Activated CD8-positive, alpha-beta memory T cell treated with anti-CD3 and anti-CD28 coated beads, Interleukin-2, amount 50 U/mL, for 48 hours (primary cell): ENCODE results near the gene CAV1.
A peak's percentile ranks its signal among the peaks of the same experiment; 100 is the strongest.

Source experiments
- DNase-seq: peaks from one replicate; pipeline ENCODE4 v3.0.0-alpha.2; 2020

Gene CAV1

GRCh38 chr7:116505823-116506222 lies 19.0 kb upstream of the CAV1 start:
- DNase-seq = no peak

- no peak for DNase-seq
Observed at GRCh38 chr7:116509982-116510579, 14.8 kb upstream of the CAV1 start.

DNA sequence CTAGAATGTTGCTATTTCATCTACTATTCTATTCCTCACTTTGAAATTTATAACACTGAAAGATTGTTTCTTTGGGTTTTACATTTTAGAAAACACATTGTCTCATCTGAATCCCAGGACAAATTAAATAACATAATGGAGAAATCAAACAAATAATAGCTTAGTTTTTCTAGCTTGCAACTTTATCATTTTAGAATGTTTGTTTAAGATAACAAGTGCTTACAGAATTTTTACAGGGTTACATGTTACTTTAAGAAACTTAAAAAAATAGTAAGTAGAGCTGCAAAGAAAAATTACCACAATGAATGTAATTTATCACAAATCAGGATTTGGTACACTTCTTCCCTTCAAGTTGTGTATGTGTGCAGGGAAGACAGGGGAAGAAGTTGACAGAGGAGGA lies 14.0 kb upstream of the CAV1 start:
- DNase-seq = no peak

GRCh38 chr7:116511552-116512519 lies 13.0 kb upstream of the CAV1 start:
- DNase-seq = no peak

- DNase-seq = no peak
Observed at GRCh38 chr7:116512520-116513188, 12.2 kb upstream of the CAV1 start.

GRCh38 chr7:116515584-116515983 lies 9.3 kb upstream of the CAV1 start:
- DNase-seq = no peak

GRCh38 chr7:116516324-116516723 lies 8.5 kb upstream of the CAV1 start:
- DNase-seq = no peak

DNA sequence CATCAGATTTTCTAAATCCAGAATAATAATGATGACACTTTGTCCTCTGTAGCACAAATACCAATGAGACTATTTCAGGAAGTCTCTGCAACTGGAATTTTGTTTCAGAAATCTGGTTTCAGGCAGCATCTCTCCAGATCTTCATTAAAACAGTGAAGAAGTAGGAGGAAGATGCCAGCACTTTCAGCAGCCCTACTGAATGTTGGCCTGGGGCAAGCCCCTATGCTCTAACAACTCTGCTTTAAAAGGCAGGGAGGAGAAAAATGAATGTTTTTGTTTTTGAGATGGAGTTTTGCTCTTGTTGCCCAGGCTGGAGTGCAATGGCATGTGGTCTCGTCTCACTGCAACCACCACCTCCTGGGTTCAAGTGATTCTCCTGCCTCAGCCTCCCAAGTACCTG lies 7.2 kb upstream of the CAV1 start:
- no peak for DNase-seq

DNA sequence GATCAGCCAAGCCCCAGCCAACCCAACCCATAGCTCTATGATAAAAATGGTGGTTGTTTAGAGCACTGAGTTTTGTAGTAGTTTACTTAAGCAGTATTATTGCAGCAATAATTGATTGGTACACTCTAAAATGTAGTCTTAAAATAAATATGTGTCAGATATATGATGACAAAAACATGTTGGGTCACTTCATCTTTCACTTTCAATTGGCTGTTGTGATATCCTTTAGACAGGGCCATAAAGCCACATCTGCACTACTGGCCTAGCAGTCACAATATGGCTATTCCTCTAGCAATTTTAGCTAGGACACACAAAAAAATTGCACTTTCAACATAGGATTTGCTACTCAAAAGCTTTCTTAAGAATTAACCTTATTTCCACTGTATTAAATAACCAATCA lies 5.9 kb upstream of the CAV1 start:
- DNase-seq = no peak

GRCh38 chr7:116521046-116521664 lies 3.7 kb upstream of the CAV1 start:
- no peak for DNase-seq

DNA sequence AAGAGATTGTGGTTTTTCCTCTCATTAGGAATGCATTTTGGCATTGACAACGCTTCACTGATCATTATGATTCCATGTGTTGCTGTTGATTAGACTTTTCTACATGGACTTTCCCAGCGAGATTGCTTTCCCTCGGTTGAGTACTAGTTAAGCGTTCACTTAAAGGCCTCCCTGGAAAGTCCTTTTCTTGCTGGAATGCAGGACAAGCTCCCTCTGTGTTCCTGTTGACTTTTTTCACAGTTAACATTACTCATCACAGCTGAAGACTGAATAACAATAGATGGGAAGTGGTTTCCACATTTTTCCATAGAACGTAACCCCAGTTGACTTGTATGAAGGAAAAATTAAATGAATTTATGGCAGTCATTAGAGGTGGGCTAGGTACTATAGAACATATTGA lies 2.6 kb upstream of the CAV1 start:
- DNase-seq = no peak

DNA sequence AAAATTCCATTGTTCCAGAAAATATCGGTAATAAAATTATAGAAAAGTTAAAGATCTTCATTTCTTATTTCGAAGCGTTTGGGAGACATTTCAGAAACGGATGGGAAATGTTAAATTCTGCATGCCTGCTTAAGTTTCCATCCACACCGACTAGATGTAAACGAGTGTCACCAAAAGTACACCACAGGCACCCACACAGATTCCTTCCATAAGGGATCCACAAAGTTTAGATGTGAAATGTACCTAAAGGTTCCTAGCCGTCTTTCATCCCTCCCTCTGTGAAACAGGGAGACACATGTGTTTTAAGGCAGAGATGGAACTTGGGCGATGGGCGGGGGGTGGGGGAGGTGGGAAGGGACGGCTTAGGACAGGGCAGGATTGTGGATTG lies 621 bp upstream of the CAV1 start:
- no peak for DNase-seq

DNA sequence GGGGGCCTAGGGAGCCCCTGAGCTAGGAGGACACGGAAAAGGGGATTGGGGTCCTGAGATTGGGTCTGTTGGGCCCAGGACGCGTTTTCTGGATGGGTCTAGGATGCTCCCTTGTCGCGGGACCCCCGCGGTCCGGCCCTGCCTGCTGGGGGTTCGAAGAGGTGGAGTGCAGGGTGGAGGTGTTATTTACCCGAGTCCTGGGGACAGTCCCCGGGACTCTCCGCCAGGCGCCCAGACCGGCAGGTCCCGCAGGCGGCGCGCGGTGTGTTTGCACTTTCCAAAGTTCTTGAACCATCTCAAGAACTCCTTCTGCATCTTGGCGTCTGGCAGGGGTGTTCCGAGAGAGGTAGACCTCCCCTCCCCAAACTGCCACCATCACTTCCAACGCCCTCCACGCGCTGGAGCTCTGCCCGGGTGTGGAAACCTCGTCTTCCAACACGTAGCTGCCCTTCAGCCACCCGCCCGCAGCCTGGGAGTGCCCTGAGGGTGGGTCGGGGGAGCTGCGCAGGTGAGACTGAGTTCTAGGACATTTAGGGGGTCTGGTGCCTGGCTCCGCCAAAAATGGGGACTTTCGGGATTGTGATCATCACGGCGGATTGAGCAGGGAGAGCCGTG lies 569 bp downstream of the CAV1 start:
- DNase-seq = peak; percentile 69

- peak; percentile 82 for DNase-seq
Observed at GRCh38 chr7:116525913-116526861, 1.4 kb downstream of the CAV1 start.

DNA sequence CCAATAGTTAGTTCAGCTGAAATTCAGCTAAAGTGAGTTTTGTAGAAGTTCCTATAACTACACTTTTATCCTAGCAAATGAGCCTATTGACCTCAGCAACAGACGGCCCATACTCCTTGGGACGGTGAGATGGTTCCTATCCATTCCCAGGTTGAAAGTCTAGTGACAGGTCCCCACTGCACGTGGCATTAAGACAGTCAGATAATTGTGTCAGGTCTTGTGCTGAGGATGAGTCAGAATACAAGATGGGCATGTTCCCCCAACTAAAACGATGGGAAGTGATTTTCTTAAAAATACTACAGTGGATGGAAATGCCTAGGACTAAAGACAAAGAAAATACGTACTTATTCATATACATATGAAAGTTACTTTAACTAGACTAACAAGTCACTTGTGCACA lies 2.1 kb downstream of the CAV1 start:
- no peak for DNase-seq

GRCh38 chr7:116527521-116527920 lies 2.7 kb downstream of the CAV1 start:
- no peak for DNase-seq

DNA sequence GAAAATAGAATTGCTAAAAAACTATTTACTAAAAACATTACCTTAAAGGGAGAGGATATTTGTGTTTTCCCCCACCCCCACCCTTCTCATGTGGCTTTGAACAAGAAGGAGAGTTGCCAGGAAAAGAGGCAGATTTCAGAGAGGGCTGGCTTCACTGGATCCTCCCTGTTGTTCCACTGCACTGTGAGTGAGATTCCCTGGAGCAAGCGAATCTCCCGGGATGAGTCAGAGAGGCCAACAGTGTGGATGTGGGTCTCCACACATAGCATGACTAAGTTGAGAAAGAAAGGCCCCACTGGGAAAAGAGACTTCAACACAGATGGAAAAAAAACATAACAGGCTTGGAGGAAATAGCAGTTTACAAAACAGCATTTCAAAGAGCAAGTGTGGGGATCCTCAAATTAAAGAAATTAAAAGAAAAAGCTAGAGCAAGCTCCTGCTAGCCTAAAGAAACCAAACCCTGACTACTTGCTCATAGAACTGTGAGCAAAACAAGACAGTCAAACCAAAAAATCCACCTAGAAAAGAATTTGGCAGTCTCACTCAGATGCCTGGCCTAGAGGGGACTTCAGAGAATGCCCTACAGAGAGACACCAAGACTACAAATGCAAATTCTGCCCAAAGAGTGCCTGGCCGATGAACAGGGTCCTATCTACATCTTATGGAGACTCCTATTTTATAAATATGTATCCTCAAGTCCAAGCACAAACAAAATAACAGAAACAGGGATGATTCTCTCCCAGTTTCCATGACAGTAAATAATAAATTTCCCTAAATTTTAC lies 3.4 kb downstream of the CAV1 start:
- no peak for DNase-seq

GRCh38 chr7:116529250-116529649 lies 4.4 kb downstream of the CAV1 start:
- DNase-seq = no peak

- DNase-seq = no peak
Observed at GRCh38 chr7:116530107-116530820, 5.4 kb downstream of the CAV1 start.

DNA sequence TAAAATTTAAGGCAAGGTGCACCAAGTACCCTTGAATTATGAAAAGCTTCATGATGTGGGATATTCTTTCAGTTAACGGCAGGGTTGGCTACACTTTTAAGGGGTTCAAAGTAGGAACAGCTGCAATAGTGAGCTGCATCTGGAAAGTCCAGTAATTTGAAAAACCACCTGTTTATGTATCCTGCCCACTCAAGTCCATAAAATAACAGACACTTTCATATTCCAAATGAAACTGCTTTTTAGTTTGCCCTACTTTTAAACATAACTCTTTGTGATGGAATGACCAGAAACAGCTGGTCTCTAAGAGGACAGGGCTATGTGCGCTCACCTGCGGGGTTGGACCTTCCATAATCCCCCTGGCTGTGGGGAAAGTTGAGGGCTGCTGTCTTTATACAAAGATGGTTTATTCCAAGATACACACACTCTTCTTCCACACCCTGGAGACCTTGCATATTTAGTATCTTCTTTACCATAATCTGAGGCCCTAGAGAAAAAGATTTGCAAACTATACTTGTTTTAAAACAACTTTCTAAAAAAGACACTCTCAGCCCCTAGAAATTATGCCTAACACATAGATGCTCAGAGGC lies 7.4 kb downstream of the CAV1 start:
- DNase-seq = no peak
